PC-9 (cell line): ENCODE results near the gene KCTD16. TPM values are rescaled to one million over a fixed set of nuclear protein-coding genes. Genes with fewer than 3 reads are reported as not detected.

Experiments used
- BruUV-seq: library from RNA; stranded (reverse); fragments of 400-500 nt; replicated peaks from 2 replicates; lab custom pipeline; 2021; lab: Mats Ljungman, UMichigan
- CTCF ChIA-PET: fragments of 300-600 bp; sonication (Branson Sonifier 250); formaldehyde crosslinking; loops from one replicate; lab custom pipeline; 2022; ENCODE audit warnings: antibody characterized with exemption; lab: Charles Lee
- POLR2A ChIA-PET: fragments of 300-600 bp; sonication (Branson Sonifier 250); formaldehyde crosslinking; loops from one replicate; lab custom pipeline; 2022; ENCODE audit warnings: antibody characterized with exemption; ENCODE audit not compliant: unreplicated experiment; lab: Charles Lee
- DNase-seq, 2 experiments: peaks; one replicate each; pipeline versions ENCODE4 v3.0.0 to v3.0.0-alpha.2; 2015 to 2022; ENCODE audit warnings: mixed read lengths in 1 of 2
- H2AFZ ChIP-seq: fragments of 200-600 bp; sonication (generic); 2 replicates; pipeline ENCODE4 v1.8.1; 2017; ENCODE audit warnings: antibody characterized with exemption
- H3F3A ChIP-seq: fragments of 200-600 bp; sonication (generic); 2 replicates; pipeline ENCODE4 v1.8.1; 2017; ENCODE audit warnings: antibody characterized with exemption, mild to moderate bottlenecking, low read depth; ENCODE audit not compliant: insufficient read depth
- H3K27ac ChIP-seq: fragments of 200-600 bp; sonication (generic); 2 replicates; pipeline ENCODE4 v1.6.1; 2016; ENCODE audit warnings: mixed run types
- H3K27me3 ChIP-seq: fragments of 200-600 bp; sonication (generic); 2 replicates; pipeline ENCODE4 v1.6.1; 2016; ENCODE audit warnings: low read depth, mixed run types; ENCODE audit not compliant: insufficient read depth
- H3K36me3 ChIP-seq: fragments of 200-600 bp; sonication (generic); 2 replicates; pipeline ENCODE4 v1.6.1; 2016; ENCODE audit warnings: low read depth, mixed run types
- H3K4me1 ChIP-seq: fragments of 200-600 bp; sonication (generic); replicated peaks from 2 replicates; pipeline ENCODE4 v1.6.1; 2016; ENCODE audit warnings: mixed run types; ENCODE audit not compliant: insufficient read depth
- H3K4me2 ChIP-seq: fragments of 200-600 bp; sonication (generic); 2 replicates; pipeline ENCODE4 v1.6.1; 2017; ENCODE audit warnings: mixed run types
- H3K4me3 ChIP-seq: fragments of 200-600 bp; sonication (generic); 2 replicates; pipeline ENCODE4 v1.6.1; 2016; ENCODE audit warnings: mixed run types
- H3K79me2 ChIP-seq: fragments of 200-600 bp; sonication (generic); 2 replicates; pipeline ENCODE4 v1.6.1; 2017; ENCODE audit warnings: low read depth, mixed run types
- H3K9me2 ChIP-seq: fragments of 200-600 bp; sonication (generic); 2 replicates; pipeline ENCODE4 v1.8.1; 2017; ENCODE audit warnings: mild to moderate bottlenecking; ENCODE audit not compliant: insufficient read depth
- H3K9me3 ChIP-seq: fragments of 200-600 bp; sonication (generic); 2 replicates; pipeline ENCODE4 v1.8.1; 2016; ENCODE audit warnings: low read depth; ENCODE audit not compliant: insufficient read depth
- H4K20me1 ChIP-seq: fragments of 200-600 bp; sonication (generic); 2 replicates; pipeline ENCODE4 v1.8.1; 2017; ENCODE audit not compliant: insufficient read depth
- CTCF ChIP-seq: fragments of 200-600 bp; sonication (generic); conservative IDR thresholded peaks from 2 replicates; pipeline ENCODE4 v1.6.1; 2017; ENCODE audit warnings: mixed run types, antibody characterized with exemption, mild to moderate bottlenecking, moderate library complexity
- EZH2 ChIP-seq: fragments of 200-600 bp; sonication (generic); IDR thresholded peaks from 2 replicates; pipeline ENCODE4 v1.8.0; 2017; ENCODE audit warnings: antibody characterized with exemption, low read depth
- intact Hi-C: fragments of 100-400 bp; cut with micrococcal nuclease; formaldehyde crosslinking; loops from one replicate; pipeline ENCODE4 v1.10.0; 2022; ENCODE audit not compliant: unreplicated experiment
- total RNA-seq: library from RNA; stranded (reverse); gene quantifications from 2 replicates; pipeline ENCODE4 v1.2.3, GENCODE V29; 2021

Gene KCTD16
- total RNA-seq, 1 experiment from 2014 or later, result 0.33 TPM

- no peaks in the 10 kb centered on the region for H4K20me1 ChIP-seq
- no peak for DNase-seq
- no peaks in the 10 kb centered on the region for H3K4me1 ChIP-seq
- BruUV-seq, result no TSS peak
- no peaks in the 10 kb centered on the region for H3K79me2 ChIP-seq
- no peak overlapping the region for H2AFZ ChIP-seq
- no peaks in the 10 kb centered on the region; the same call in 1 of the 2 replicates for H3K9me2 ChIP-seq
- intact Hi-C loops, result no loop called here
- TF ChIP-seq EZH2, result no peak
- TF ChIP-seq CTCF, result no peak
- no peak overlapping the region for H3K27ac ChIP-seq
- no peak overlapping the region for H3K4me2 ChIP-seq
- ChIA-PET POLR2A (no interaction called here), CTCF (no interaction called here)
- no peaks in the 10 kb centered on the region for H3K36me3 ChIP-seq
- no peaks in the 10 kb centered on the region for H3F3A ChIP-seq
- no peak overlapping the region for H3K4me3 ChIP-seq
- H3K9me3 ChIP-seq, result no peaks in the 10 kb centered on the region
- H3K27me3 ChIP-seq, result no peaks in the 10 kb centered on the region
These were observed 232.4 kb downstream of the KCTD16 start for GRCh38 chr5:144403058-144403457.

GRCh38 chr5:144403817-144404420, 233.2 kb downstream of the KCTD16 start:
- no peak for TF ChIP-seq EZH2
- no peak for TF ChIP-seq CTCF
- no peaks in the 10 kb centered on the region for H3K4me1 ChIP-seq
- no peak overlapping the region for H2AFZ ChIP-seq
- H3K9me2 ChIP-seq, result no peaks in the 10 kb centered on the region; the same call in 1 of the 2 replicates
- intact Hi-C loops, result no loop called here
- no peaks in the 10 kb centered on the region for H4K20me1 ChIP-seq
- no peaks in the 10 kb centered on the region for H3F3A ChIP-seq
- no peaks in the 10 kb centered on the region for H3K79me2 ChIP-seq
- no peak overlapping the region for H3K4me2 ChIP-seq
- H3K27me3 ChIP-seq, result no peaks in the 10 kb centered on the region; the same call in 1 of the 2 replicates
- no peaks in the 10 kb centered on the region for H3K9me3 ChIP-seq
- CTCF ChIA-PET, result no interaction called here
- no peak overlapping the region for H3K27ac ChIP-seq
- H3K36me3 ChIP-seq, result no peaks in the 10 kb centered on the region
- POLR2A ChIA-PET, result no interaction called here
- DNase-seq, result no peak
- BruUV-seq, result no TSS peak
- H3K4me3 ChIP-seq, result no peak overlapping the region

- Histone ChIP-seq H3K27ac (no peak overlapping the region), H3K79me2 (no peaks in the 10 kb centered on the region), H3K9me3 (no peaks in the 10 kb centered on the region), H3F3A (no peaks in the 10 kb centered on the region), H3K4me1 (no peaks in the 10 kb centered on the region), H3K4me3 (no peak overlapping the region), H2AFZ (no peak overlapping the region), H4K20me1 (no peaks in the 10 kb centered on the region), H3K27me3 (no peaks in the 10 kb centered on the region; the same call in 1 of the 2 replicates), H3K36me3 (no peaks in the 10 kb centered on the region), H3K4me2 (no peak overlapping the region), H3K9me2 (no peaks in the 10 kb centered on the region; the same call in 1 of the 2 replicates)
- TF ChIP-seq EZH2, result no peak
- ChIA-PET POLR2A (no interaction called here), CTCF (no interaction called here)
- no peak for DNase-seq
- BruUV-seq, result no TSS peak
- intact Hi-C loops, result no loop called here
These were observed 234.0 kb downstream of the KCTD16 start for GRCh38 chr5:144404672-144405071.
